Gastrocnemius medialis (tissue), 4 donors: ENCODE measurements around the gene COL27A1. TPM values are rescaled to one million over a fixed set of nuclear protein-coding genes. Genes with fewer than 3 reads are reported as not detected.

Experiments
- ATAC-seq, 2 donors: fragments of 150-250 bp; one replicate each; pipeline ENCODE4 v1.9.1; 2016
- DNase-seq, 2 donors: peaks; one replicate each; pipeline ENCODE4 v3.0.0-alpha.2; 2019
- H3K27ac ChIP-seq, 4 donors: fragments of 200-600 bp; sonication (generic); 1 replicate in 1 of 4; 2 replicates in 3 of 4; pipeline ENCODE4 v1.5.1; 2016 to 2018; ENCODE audit warnings: mild to moderate bottlenecking in 2 of 4, moderate library complexity in 1 of 4
- H3K27me3 ChIP-seq, 3 donors: fragments of 200-600 bp; sonication (generic) in 2 of 3; 1 replicate in 1 of 3; 2 replicates in 2 of 3; pipeline versions ENCODE4 v1.5.1 to v1.6.0; 2016 to 2019; ENCODE audit warnings: mild to moderate bottlenecking in 1 of 3, moderate library complexity in 1 of 3
- H3K36me3 ChIP-seq, 2 donors: fragments of 200-600 bp; sonication (generic) in 1 of 2; one replicate each; pipeline ENCODE4 v1.5.1; 2017 to 2018
- H3K4me1 ChIP-seq, 2 donors: fragments of 200-600 bp; sonication (generic) in 1 of 2; one replicate each; pipeline ENCODE4 v1.5.1; 2016 to 2017; ENCODE audit warnings: mild to moderate bottlenecking in 2 of 2
- H3K4me3 ChIP-seq, 4 donors: fragments of 200-600 bp; sonication (generic) in 3 of 4; 1 replicate in 1 of 4; 2 replicates in 3 of 4; pipeline ENCODE4 v1.5.1; 2016 to 2019; ENCODE audit warnings: mild to moderate bottlenecking in 2 of 4
- H3K9me3 ChIP-seq, 3 donors: fragments of 200-600 bp; sonication (generic) in 2 of 3; 1 replicate in 1 of 3; 2 replicates in 2 of 3; pipeline ENCODE4 v1.5.1; 2016 to 2019
- CTCF ChIP-seq, 5 experiments: fragments of 450-650 bp in 3 of 5; fragments of 200-600 bp in 2 of 5; sonication (generic) in 2 of 5; IDR thresholded peaks in 4 of 5; conservative IDR thresholded peaks in 1 of 5; 1 replicate in 4 of 5; 2 replicates in 1 of 5; pipeline ENCODE4 v1.5.1; 2016 to 2019; ENCODE audit warnings: antibody characterized with exemption in 5 of 5, mild to moderate bottlenecking in 3 of 5, moderate library complexity in 3 of 5
- POLR2A ChIP-seq, 2 donors: fragments of 450-650 bp; IDR thresholded peaks; one replicate each; pipeline ENCODE4 v1.6.1; 2017; ENCODE audit warnings: antibody characterized with exemption in 2 of 2, mild to moderate bottlenecking in 2 of 2, moderate library complexity in 2 of 2
- in situ Hi-C, 4 donors: fragments of 200-750 bp; cut with MboI; loops; one replicate each; pipeline versions ENCODE4 v1.15.0 to v1.8.0; 2017; ENCODE audit warnings: low sequenced_read_pairs in 4 of 4
- intact Hi-C: fragments of 100-400 bp; cut with DNase I; formaldehyde crosslinking; loops from one replicate; pipeline ENCODE4 v1.15.1; 2023; ENCODE audit warnings: low total_unique reads
- total RNA-seq, 4 donors: library from RNA; depleted of rRNA; stranded (reverse); fragments of >200 nt; gene quantifications; one replicate each; pipeline versions ENCODE4 v1.1.0 to v1.2.3, GENCODE V29; 2016

COL27A1 gene
- total RNA-seq, 4 donors from 2014 or later, result 0.42 to 1.4 (median 0.95) TPM

- Histone ChIP-seq H3K9me3 (no peaks in the 10 kb centered on the region), H3K4me1 (peaks cover 3 to 12% of the 10 kb centered on the region in 2 donors), H3K36me3 (no peaks in the 10 kb centered on the region), H3K27me3 (no peaks in the 10 kb centered on the region), H3K27ac (no peak overlapping the region), H3K4me3 (no peak overlapping the region)
- DNase-seq (no peak), ATAC-seq (no peak)
- TF ChIP-seq POLR2A (IDR thresholded peaks at IDR 0.05) (no peak), CTCF (IDR thresholded peaks at IDR 0.05 in 4 of 5, conservative IDR thresholded peaks at IDR 0.05 in 1 of 5) (no peak)
- in situ Hi-C loops (loop anchor here in 3 of 4 donors (10.0 to 25.0 kb wide), 4 partner anchors 116 to 469 kb away; partner anchors contain the start of gene COL27A1 (in 1 of the 3)), intact Hi-C loops (no loop called here)
Observed at GRCh38 chr9:114280636-114281472, 125.5 kb downstream of the COL27A1 start.

- TF ChIP-seq POLR2A (IDR thresholded peaks at IDR 0.05) (no peak), CTCF (IDR thresholded peaks at IDR 0.05 in 4 of 5, conservative IDR thresholded peaks at IDR 0.05 in 1 of 5) (no peak)
- Histone ChIP-seq H3K9me3 (no peaks in the 10 kb centered on the region), H3K4me1 (peaks cover 1 to 12% of the 10 kb centered on the region in 2 donors), H3K27me3 (no peaks in the 10 kb centered on the region), H3K4me3 (no peak overlapping the region), H3K27ac (no peak overlapping the region), H3K36me3 (no peaks in the 10 kb centered on the region)
- peak in 1 of 2 donors; percentile 9 for DNase-seq
- intact Hi-C loops (no loop called here), in situ Hi-C loops (loop anchor here in 3 of 4 donors (10.0 to 25.0 kb wide), 4 partner anchors 117 to 469 kb away; partner anchors contain the start of gene COL27A1 (in 1 of the 3))
- ATAC-seq, result no peak
Observed at GRCh38 chr9:114281473-114282103, 126.3 kb downstream of the COL27A1 start.

- peak in 1 of 2 donors; percentile 7 for DNase-seq
- Histone ChIP-seq H3K27me3 (no peaks in the 10 kb centered on the region), H3K4me3 (no peak overlapping the region), H3K9me3 (no peaks in the 10 kb centered on the region), H3K4me1 (peaks cover 0 to 8% of the 10 kb centered on the region in 2 donors), H3K36me3 (no peaks in the 10 kb centered on the region), H3K27ac (no peak overlapping the region)
- in situ Hi-C loops (loop anchor here in 3 of 4 donors (10.0 to 25.0 kb wide), 4 partner anchors 117 to 470 kb away; partner anchors contain the start of gene COL27A1 (in 1 of the 3)), intact Hi-C loops (no loop called here)
- TF ChIP-seq CTCF (IDR thresholded peaks at IDR 0.05 in 4 of 5, conservative IDR thresholded peaks at IDR 0.05 in 1 of 5) (no peak), POLR2A (IDR thresholded peaks at IDR 0.05) (no peak)
- ATAC-seq, result no peak
Observed at GRCh38 chr9:114282104-114282485, 126.8 kb downstream of the COL27A1 start.

- Histone ChIP-seq H3K4me1 (peaks cover 0 to 4% of the 10 kb centered on the region in 2 donors), H3K27ac (no peak overlapping the region), H3K4me3 (no peak overlapping the region), H3K27me3 (no peaks in the 10 kb centered on the region), H3K36me3 (no peaks in the 10 kb centered on the region), H3K9me3 (no peaks in the 10 kb centered on the region)
- no peak for ATAC-seq
- in situ Hi-C loops, result loop anchor here in 3 of 4 donors (10.0 to 25.0 kb wide), 4 partner anchors 118 to 470 kb away; partner anchors contain the start of gene COL27A1 (in 1 of the 3)
- intact Hi-C loops, result no loop called here
- TF ChIP-seq POLR2A (IDR thresholded peaks at IDR 0.05) (no peak), CTCF (IDR thresholded peaks at IDR 0.05 in 4 of 5, conservative IDR thresholded peaks at IDR 0.05 in 1 of 5) (no peak)
- DNase-seq, result peak in 1 of 2 donors; percentile 2
Observed at GRCh38 chr9:114282507-114282906, 127.2 kb downstream of the COL27A1 start.
